ENCODE results near the gene CAMKK1. TPM values are rescaled to one million over a fixed set of nuclear protein-coding genes. Genes with fewer than 3 reads are reported as not detected.

Gene CAMKK1
- total RNA-seq, 1 experiment from 2014 or later: 9.6 TPM

DNA sequence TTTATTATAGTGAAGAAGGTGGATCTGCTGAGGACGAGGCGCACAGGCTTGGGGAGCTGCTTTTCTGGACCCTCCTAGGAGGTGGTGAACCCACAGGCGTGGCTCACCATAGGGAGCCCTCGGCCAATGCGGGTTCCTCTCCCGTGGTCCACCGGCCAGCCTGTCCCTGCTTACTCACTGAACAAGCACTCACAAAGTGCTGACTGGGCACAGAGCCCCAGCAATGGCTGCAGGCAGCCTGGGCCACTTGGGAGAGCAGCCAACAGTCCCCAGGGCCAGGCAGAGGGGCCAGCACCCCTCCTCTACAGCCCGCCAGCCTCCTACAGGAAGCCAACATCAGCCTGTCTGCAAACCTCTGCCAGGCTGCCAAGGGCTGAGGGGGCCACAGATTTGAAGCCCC is 27.7 kb downstream of the CAMKK1 start (continued):
- TF ChIP-seq CTCF (IDR thresholded peaks at IDR 0.05): no peak
- no peak for TF ChIP-seq FOXP4 (CRISPR knock-in tag; IDR thresholded peaks at IDR 0.05)
- no peak for TF ChIP-seq IRF2 (CRISPR knock-in tag; IDR thresholded peaks at IDR 0.05; ENCODE audit: borderline replicate concordance, low read depth)
- no peak for TF ChIP-seq ZNF138 (CRISPR knock-in tag; conservative IDR thresholded peaks at IDR 0.05)

- POLR2A ChIA-PET: interaction anchor here (0.5 kb wide), 1 partner anchor 117 kb away, joined by 4 read pairs; no protein-coding TSS in a partner anchor
- H3K27me3 Mint-ChIP-seq (ENCODE audit: low read depth): no peaks in the 10 kb centered on the region; the same call in 1 of the 2 replicates
- no peak overlapping the region for H3K4me3 Mint-ChIP-seq
- DNase-seq (ENCODE audit: low spot score) (no peak), ATAC-seq (no peak)
- TF ChIP-seq ZNF396 (CRISPR knock-in tag; IDR thresholded peaks at IDR 0.05; ENCODE audit: borderline replicate concordance) (no peak), E2F1 (CRISPR knock-in tag; IDR thresholded peaks at IDR 0.05) (no peak), SOX15 (CRISPR knock-in tag; IDR thresholded peaks at IDR 0.05) (no peak), TCF7 (CRISPR knock-in tag; IDR thresholded peaks at IDR 0.05; ENCODE audit: low read depth) (no peak), CREB1 (CRISPR knock-in tag; IDR thresholded peaks at IDR 0.05) (no peak), JUN (CRISPR knock-in tag; IDR thresholded peaks at IDR 0.05) (no peak), RELA (CRISPR knock-in tag; IDR thresholded peaks at IDR 0.05; ENCODE audit: borderline replicate concordance) (no peak), CBFB (CRISPR knock-in tag; IDR thresholded peaks at IDR 0.05; ENCODE audit: low read depth) (no peak), TP53 (CRISPR knock-in tag; IDR thresholded peaks at IDR 0.05) (no peak), FOXK1 (CRISPR knock-in tag; IDR thresholded peaks at IDR 0.05) (no peak)
- TF ChIP-seq, protein P1, sequence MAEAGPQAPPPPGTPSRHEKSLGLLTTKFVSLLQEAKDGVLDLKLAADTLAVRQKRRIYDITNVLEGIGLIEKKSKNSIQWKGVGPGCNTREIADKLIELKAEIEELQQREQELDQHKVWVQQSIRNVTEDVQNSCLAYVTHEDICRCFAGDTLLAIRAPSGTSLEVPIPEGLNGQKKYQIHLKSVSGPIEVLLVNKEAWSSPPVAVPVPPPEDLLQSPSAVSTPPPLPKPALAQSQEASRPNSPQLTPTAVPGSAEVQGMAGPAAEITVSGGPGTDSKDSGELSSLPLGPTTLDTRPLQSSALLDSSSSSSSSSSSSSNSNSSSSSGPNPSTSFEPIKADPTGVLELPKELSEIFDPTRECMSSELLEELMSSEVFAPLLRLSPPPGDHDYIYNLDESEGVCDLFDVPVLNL (CRISPR knock-in tag; IDR thresholded peaks at IDR 0.05; ENCODE audit: borderline replicate concordance, low read depth): no peak
- TF ChIP-seq, protein P2, sequence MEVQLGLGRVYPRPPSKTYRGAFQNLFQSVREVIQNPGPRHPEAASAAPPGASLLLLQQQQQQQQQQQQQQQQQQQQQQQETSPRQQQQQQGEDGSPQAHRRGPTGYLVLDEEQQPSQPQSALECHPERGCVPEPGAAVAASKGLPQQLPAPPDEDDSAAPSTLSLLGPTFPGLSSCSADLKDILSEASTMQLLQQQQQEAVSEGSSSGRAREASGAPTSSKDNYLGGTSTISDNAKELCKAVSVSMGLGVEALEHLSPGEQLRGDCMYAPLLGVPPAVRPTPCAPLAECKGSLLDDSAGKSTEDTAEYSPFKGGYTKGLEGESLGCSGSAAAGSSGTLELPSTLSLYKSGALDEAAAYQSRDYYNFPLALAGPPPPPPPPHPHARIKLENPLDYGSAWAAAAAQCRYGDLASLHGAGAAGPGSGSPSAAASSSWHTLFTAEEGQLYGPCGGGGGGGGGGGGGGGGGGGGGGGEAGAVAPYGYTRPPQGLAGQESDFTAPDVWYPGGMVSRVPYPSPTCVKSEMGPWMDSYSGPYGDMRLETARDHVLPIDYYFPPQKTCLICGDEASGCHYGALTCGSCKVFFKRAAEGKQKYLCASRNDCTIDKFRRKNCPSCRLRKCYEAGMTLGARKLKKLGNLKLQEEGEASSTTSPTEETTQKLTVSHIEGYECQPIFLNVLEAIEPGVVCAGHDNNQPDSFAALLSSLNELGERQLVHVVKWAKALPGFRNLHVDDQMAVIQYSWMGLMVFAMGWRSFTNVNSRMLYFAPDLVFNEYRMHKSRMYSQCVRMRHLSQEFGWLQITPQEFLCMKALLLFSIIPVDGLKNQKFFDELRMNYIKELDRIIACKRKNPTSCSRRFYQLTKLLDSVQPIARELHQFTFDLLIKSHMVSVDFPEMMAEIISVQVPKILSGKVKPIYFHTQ (CRISPR knock-in tag; IDR thresholded peaks at IDR 0.05): no peak
- no peaks in the 10 kb centered on the region for H3K4me1 Mint-ChIP-seq
- H3K9me3 Mint-ChIP-seq: no peaks in the 10 kb centered on the region
- CTCF ChIA-PET: interaction anchor here (1.0 to 5.5 kb wide), 3 partner anchors 20 to 35 kb away, joined by 3 to 43 read pairs (median 4); partner anchors contain the start of gene NCBP3
- H3K36me3 Mint-ChIP-seq: peaks cover 2% of the 10 kb centered on the region; the same call in 1 of the 2 replicates
- no peak overlapping the region for H3K27ac Mint-ChIP-seq
These were observed 28.3 kb downstream of the CAMKK1 start for GRCh38 chr17:3864534-3864933.
